GM23338 (cell line): Measurements from ENCODE around the gene TMUB2. TPM values are rescaled to one million over a fixed set of nuclear protein-coding genes. Genes with fewer than 3 reads are reported as not detected.
A peak's percentile ranks its signal among the peaks of the same experiment; 100 is the strongest.

ENCODE experiments used
- ATAC-seq: fragments of 200-7000 bp; cut with Tn5 transposase; 3 replicates; pipeline ENCODE4 v1.9.1; 2020
- DNase-seq: peaks from one replicate; pipeline ENCODE4 v3.0.0-alpha.2; 2015; ENCODE audit warnings: low spot score
- H2AFZ ChIP-seq: fragments of 200-600 bp; sonication (generic); 2 replicates; pipeline ENCODE4 v1.8.0; 2016; ENCODE audit warnings: antibody characterized with exemption, mild to moderate bottlenecking, moderate library complexity
- H3F3A ChIP-seq: fragments of 200-600 bp; sonication (generic); replicated peaks from 2 replicates; pipeline ENCODE4 v1.8.0; 2017; ENCODE audit warnings: antibody characterized with exemption, mixed run types, low read depth
- H3K27ac ChIP-seq: fragments of 200-600 bp; sonication (generic); 2 replicates; pipeline ENCODE4 v1.6.1; 2016; ENCODE audit warnings: low read depth
- H3K27me3 ChIP-seq: fragments of 200-600 bp; sonication (generic); 2 replicates; pipeline ENCODE4 v1.8.0; 2016; ENCODE audit warnings: mild to moderate bottlenecking, mixed run types, moderate library complexity; ENCODE audit not compliant: insufficient read depth
- H3K36me3 ChIP-seq: fragments of 200-600 bp; sonication (generic); 2 replicates; pipeline ENCODE4 v1.8.0; 2016; ENCODE audit warnings: mild to moderate bottlenecking; ENCODE audit not compliant: insufficient read depth
- H3K4me1 ChIP-seq: fragments of 200-600 bp; sonication (generic); 2 replicates; pipeline ENCODE4 v1.8.0; 2016; ENCODE audit warnings: mild to moderate bottlenecking, moderate library complexity; ENCODE audit not compliant: insufficient read depth
- H3K4me2 ChIP-seq: fragments of 200-600 bp; sonication (generic); 2 replicates; pipeline ENCODE4 v1.7.1; 2017; ENCODE audit warnings: mixed run types
- H3K4me3 ChIP-seq: fragments of 200-600 bp; sonication (generic); 2 replicates; pipeline ENCODE4 v1.6.1; 2016; ENCODE audit warnings: mixed run types
- H3K79me2 ChIP-seq: fragments of 200-600 bp; sonication (generic); replicated peaks from 2 replicates; pipeline ENCODE4 v1.8.0; 2017; ENCODE audit warnings: mild to moderate bottlenecking; ENCODE audit not compliant: insufficient read depth
- H3K9me2 ChIP-seq: fragments of 200-600 bp; sonication (generic); 2 replicates; pipeline ENCODE4 v1.8.0; 2017; ENCODE audit not compliant: insufficient read depth
- H4K20me1 ChIP-seq: fragments of 200-600 bp; sonication (generic); replicated peaks from 2 replicates; pipeline ENCODE4 v1.8.0; 2017; ENCODE audit warnings: mild to moderate bottlenecking; ENCODE audit not compliant: insufficient read depth
- H3K27ac Mint-ChIP-seq: 2 replicates; pipeline ENCODE4 v1.8.0; 2020; ENCODE audit warnings: inconsistent platforms, mild to moderate bottlenecking, moderate library complexity, mixed read lengths
- H3K27me3 Mint-ChIP-seq: 3 replicates; pipeline ENCODE4 v1.8.0; 2022; ENCODE audit warnings: low read depth, mild to moderate bottlenecking, moderate library complexity, mixed read lengths, inconsistent platforms; ENCODE audit not compliant: insufficient read depth, poor library complexity
- H3K36me3 Mint-ChIP-seq: 3 replicates; pipeline ENCODE4 v1.8.0; 2021; ENCODE audit warnings: low read depth, mild to moderate bottlenecking, inconsistent platforms, moderate library complexity, mixed read lengths
- H3K4me1 Mint-ChIP-seq: 3 replicates; pipeline ENCODE4 v1.8.0; 2020; ENCODE audit warnings: mild to moderate bottlenecking, inconsistent platforms, mixed read lengths
- H3K4me3 Mint-ChIP-seq: 3 replicates; pipeline ENCODE4 v1.8.0; 2021; ENCODE audit warnings: moderate library complexity, mild to moderate bottlenecking, inconsistent platforms, mixed read lengths
- H3K9me3 Mint-ChIP-seq: 3 replicates; pipeline ENCODE4 v1.8.0; 2020; ENCODE audit warnings: moderate library complexity, mild to moderate bottlenecking, inconsistent platforms, mixed read lengths
- CREB1 ChIP-seq: fragments of 250-450 bp; sonication (Bioruptor Pico); IDR thresholded peaks from 2 replicates; pipeline ENCODE4 v1.5.0; 2020; ENCODE audit warnings: low read depth, mild to moderate bottlenecking, moderate library complexity
- EZH2 ChIP-seq: fragments of 200-600 bp; sonication (generic); IDR thresholded peaks from one replicate; pipeline ENCODE4 v1.8.0; 2017; ENCODE audit warnings: antibody characterized with exemption, mild to moderate bottlenecking, low read depth; ENCODE audit not compliant: unreplicated experiment
- EZH2phosphoT487 ChIP-seq: fragments of 200-600 bp; sonication (generic); IDR thresholded peaks from one replicate; pipeline ENCODE4 v1.8.1; 2018; ENCODE audit warnings: antibody characterized with exemption; ENCODE audit not compliant: unreplicated experiment
- JUNB ChIP-seq: IDR thresholded peaks from one replicate; pipeline ENCODE4 v1.6.1; 2016; ENCODE audit warnings: antibody characterized with exemption; ENCODE audit not compliant: unreplicated experiment
- NANOG ChIP-seq: IDR thresholded peaks from 2 replicates; pipeline ENCODE4 v1.6.1; 2016; ENCODE audit warnings: antibody characterized with exemption, borderline replicate concordance
- POLR2AphosphoS5 ChIP-seq: IDR thresholded peaks from 2 replicates; pipeline ENCODE4 v1.6.1; 2016; ENCODE audit warnings: antibody characterized with exemption, low read depth
- STAT1 ChIP-seq: IDR thresholded peaks from one replicate; pipeline ENCODE4 v1.6.1; 2016; ENCODE audit warnings: antibody characterized with exemption; ENCODE audit not compliant: unreplicated experiment
- ZNF114 ChIP-seq: fragments of 250-450 bp; sonication (Bioruptor Pico); IDR thresholded peaks from 2 replicates; pipeline ENCODE4 v1.5.0; 2020; ENCODE audit warnings: mild to moderate bottlenecking, moderate library complexity
- ZNF331 ChIP-seq: fragments of 250-450 bp; sonication (Bioruptor Pico); IDR thresholded peaks from 2 replicates; pipeline ENCODE4 v1.5.0; 2020; ENCODE audit warnings: low read depth, mild to moderate bottlenecking, moderate library complexity
- polyA plus RNA-seq: library from polyadenylated mRNA; unstranded; fragments of >200 nt; fragmentation: Nextera tagmentation; extraction: Ambion mirVana; gene quantifications from 2 replicates; pipeline ENCODE4 v1.2.1, GENCODE V29; 2016
- total RNA-seq: library from RNA; depleted of rRNA; stranded (reverse); fragments of >200 nt; shearing (Covaris generic); gene quantifications from 2 replicates; pipeline ENCODE4 v1.2.3, GENCODE V29; 2014
- TF ChIP-seq, protein P1 (sequence below): IDR thresholded peaks from 2 replicates; pipeline ENCODE4 v1.6.1; 2016; ENCODE audit warnings: antibody characterized with exemption
- TF ChIP-seq, protein P2 (sequence below): IDR thresholded peaks from one replicate; pipeline ENCODE4 v1.6.1; 2018; ENCODE audit warnings: antibody characterized with exemption; ENCODE audit not compliant: unreplicated experiment
- TF ChIP-seq, protein P3 (sequence below), 2 experiments: fragments of 200-600 bp in 1 of 2; sonication (generic) in 1 of 2; conservative IDR thresholded peaks; 2 replicates each; pipeline versions ENCODE4 v1.5.1 to v1.6.1; 2016 to 2017; ENCODE audit warnings: antibody characterized with exemption in 2 of 2, low read depth in 2 of 2, mild to moderate bottlenecking in 2 of 2, moderate library complexity in 1 of 2

The TMUB2 gene
- total and polyA plus RNA-seq, 2 experiments from 2014 or later: 16.5 to 20.8 TPM

DNA sequence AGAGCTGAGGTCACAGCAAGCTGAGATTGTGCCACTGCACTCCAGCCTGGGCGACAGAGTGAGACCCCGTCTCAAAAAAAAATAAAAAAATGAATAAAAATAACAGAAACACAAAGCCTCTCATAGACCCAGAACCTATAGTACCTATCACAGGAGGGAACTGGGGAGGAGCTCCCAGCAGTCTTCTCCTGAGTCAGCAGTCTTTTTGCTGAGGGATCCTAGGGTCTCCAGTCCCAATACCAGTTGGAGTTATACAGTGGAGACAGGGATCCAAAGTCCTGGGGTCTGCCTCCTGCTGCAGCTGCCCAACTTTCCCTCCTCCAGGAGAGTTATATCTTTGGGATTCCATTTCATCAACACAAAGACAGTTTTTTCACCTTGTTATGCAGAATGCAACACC, 3.7 kb upstream of the TMUB2 start (continued):
- TF ChIP-seq, protein P1, sequence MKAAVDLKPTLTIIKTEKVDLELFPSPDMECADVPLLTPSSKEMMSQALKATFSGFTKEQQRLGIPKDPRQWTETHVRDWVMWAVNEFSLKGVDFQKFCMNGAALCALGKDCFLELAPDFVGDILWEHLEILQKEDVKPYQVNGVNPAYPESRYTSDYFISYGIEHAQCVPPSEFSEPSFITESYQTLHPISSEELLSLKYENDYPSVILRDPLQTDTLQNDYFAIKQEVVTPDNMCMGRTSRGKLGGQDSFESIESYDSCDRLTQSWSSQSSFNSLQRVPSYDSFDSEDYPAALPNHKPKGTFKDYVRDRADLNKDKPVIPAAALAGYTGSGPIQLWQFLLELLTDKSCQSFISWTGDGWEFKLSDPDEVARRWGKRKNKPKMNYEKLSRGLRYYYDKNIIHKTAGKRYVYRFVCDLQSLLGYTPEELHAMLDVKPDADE: no peak

DNA sequence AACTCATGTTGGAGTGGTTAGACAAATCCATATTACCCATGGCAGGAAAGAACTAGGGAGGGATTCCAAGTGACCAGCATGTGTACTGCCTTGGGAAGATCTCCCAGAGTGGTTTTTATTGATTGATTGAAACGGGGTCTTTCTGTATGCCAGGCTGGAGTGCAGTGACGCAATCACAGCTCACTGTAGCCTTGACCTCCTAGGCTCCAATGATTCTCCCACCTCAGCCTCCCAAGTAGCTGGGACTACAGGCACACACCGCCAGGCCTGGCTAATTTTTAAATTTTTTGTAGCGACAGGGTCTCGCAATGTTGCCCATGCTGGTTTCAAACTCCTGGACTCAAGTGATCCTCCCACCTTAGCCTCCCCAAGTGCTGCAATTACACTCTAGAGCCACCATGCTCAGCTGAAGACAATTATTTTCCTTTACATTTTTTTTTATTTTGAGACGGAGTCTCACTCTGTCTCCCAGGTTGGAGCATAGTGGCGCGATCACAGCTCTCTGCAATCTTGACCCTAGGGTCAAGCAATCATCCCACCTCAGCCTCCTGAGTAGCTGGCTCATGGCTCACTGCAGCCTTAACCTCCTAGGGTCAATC, 2.5 kb upstream of the TMUB2 start:
- H2AFZ ChIP-seq: no peak overlapping the region
- H3K4me2 ChIP-seq: peak overlapping the region; percentile 79; the same call in 1 of the 2 replicates
- Mint-ChIP-seq H3K4me1 (peaks cover 10% of the 10 kb centered on the region; the same call in 2 of the 3 replicates), H3K9me3 (peaks cover 7% of the 10 kb centered on the region), H3K36me3 (peaks cover 33% of the 10 kb centered on the region), H3K27me3 (peaks cover 4% of the 10 kb centered on the region), H3K4me3 (no peak overlapping the region), H3K27ac (no peak overlapping the region)
- H3K9me2 ChIP-seq: no peaks in the 10 kb centered on the region
- peaks cover 9% of the 10 kb centered on the region; the same call in 1 of the 2 replicates for H3K36me3 ChIP-seq
- peaks cover 53% of the 10 kb centered on the region for H3K79me2 ChIP-seq
- H4K20me1 ChIP-seq: peaks cover 17% of the 10 kb centered on the region
- DNase-seq (no peak), ATAC-seq (no peak)
- H3F3A ChIP-seq: peaks cover 11% of the 10 kb centered on the region; the same call in 1 of the 2 replicates
- 0 out of 2 replicates have a peak overlapping the region, but pooled peaks have one; percentile 26 for H3K27ac ChIP-seq
- no peak overlapping the region for H3K4me3 ChIP-seq
- H3K4me1 ChIP-seq: peaks cover 15% of the 10 kb centered on the region; the same call in 1 of the 2 replicates
- H3K27me3 ChIP-seq: no peaks in the 10 kb centered on the region
- TF ChIP-seq ZNF114 (CRISPR knock-in tag): no peak
- TF ChIP-seq EZH2phosphoT487: no peak
- no peak for TF ChIP-seq CREB1 (CRISPR knock-in tag)
- TF ChIP-seq, protein P2, sequence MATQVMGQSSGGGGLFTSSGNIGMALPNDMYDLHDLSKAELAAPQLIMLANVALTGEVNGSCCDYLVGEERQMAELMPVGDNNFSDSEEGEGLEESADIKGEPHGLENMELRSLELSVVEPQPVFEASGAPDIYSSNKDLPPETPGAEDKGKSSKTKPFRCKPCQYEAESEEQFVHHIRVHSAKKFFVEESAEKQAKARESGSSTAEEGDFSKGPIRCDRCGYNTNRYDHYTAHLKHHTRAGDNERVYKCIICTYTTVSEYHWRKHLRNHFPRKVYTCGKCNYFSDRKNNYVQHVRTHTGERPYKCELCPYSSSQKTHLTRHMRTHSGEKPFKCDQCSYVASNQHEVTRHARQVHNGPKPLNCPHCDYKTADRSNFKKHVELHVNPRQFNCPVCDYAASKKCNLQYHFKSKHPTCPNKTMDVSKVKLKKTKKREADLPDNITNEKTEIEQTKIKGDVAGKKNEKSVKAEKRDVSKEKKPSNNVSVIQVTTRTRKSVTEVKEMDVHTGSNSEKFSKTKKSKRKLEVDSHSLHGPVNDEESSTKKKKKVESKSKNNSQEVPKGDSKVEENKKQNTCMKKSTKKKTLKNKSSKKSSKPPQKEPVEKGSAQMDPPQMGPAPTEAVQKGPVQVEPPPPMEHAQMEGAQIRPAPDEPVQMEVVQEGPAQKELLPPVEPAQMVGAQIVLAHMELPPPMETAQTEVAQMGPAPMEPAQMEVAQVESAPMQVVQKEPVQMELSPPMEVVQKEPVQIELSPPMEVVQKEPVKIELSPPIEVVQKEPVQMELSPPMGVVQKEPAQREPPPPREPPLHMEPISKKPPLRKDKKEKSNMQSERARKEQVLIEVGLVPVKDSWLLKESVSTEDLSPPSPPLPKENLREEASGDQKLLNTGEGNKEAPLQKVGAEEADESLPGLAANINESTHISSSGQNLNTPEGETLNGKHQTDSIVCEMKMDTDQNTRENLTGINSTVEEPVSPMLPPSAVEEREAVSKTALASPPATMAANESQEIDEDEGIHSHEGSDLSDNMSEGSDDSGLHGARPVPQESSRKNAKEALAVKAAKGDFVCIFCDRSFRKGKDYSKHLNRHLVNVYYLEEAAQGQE: no peak
- TF ChIP-seq, protein P3, sequence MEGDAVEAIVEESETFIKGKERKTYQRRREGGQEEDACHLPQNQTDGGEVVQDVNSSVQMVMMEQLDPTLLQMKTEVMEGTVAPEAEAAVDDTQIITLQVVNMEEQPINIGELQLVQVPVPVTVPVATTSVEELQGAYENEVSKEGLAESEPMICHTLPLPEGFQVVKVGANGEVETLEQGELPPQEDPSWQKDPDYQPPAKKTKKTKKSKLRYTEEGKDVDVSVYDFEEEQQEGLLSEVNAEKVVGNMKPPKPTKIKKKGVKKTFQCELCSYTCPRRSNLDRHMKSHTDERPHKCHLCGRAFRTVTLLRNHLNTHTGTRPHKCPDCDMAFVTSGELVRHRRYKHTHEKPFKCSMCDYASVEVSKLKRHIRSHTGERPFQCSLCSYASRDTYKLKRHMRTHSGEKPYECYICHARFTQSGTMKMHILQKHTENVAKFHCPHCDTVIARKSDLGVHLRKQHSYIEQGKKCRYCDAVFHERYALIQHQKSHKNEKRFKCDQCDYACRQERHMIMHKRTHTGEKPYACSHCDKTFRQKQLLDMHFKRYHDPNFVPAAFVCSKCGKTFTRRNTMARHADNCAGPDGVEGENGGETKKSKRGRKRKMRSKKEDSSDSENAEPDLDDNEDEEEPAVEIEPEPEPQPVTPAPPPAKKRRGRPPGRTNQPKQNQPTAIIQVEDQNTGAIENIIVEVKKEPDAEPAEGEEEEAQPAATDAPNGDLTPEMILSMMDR (conservative IDR thresholded peaks at IDR 0.05; ENCODE audit: low read depth in 2 of 2): no peak
- no peak for TF ChIP-seq STAT1
- TF ChIP-seq, protein P1: no peak
- TF ChIP-seq NANOG: no peak
- TF ChIP-seq EZH2: no peak
- TF ChIP-seq ZNF331: no peak
- no peak for TF ChIP-seq POLR2AphosphoS5
- TF ChIP-seq JUNB: no peak
